Progenitor cell of endocrine pancreas (in vitro differentiated cells): ENCODE measurements around the gene WDR90. TPM values are rescaled to one million over a fixed set of nuclear protein-coding genes. Genes with fewer than 3 reads are reported as not detected.

ENCODE experiments used
- DNase-seq: peaks from one replicate; pipeline ENCODE4 v3.0.0; 2021; ENCODE audit warnings: low spot score; ENCODE audit not compliant: unreplicated experiment
- H3K27ac Mint-ChIP-seq: 2 replicates; pipeline ENCODE4 v1.8.0; 2021; ENCODE audit warnings: mild to moderate bottlenecking, moderate library complexity, mixed read lengths
- H3K27me3 Mint-ChIP-seq: 2 replicates; pipeline ENCODE4 v1.8.0; 2021; ENCODE audit warnings: mixed read lengths
- H3K36me3 Mint-ChIP-seq: 2 replicates; pipeline ENCODE4 v1.8.0; 2022; ENCODE audit warnings: mixed read lengths; ENCODE audit not compliant: insufficient read depth
- H3K4me1 Mint-ChIP-seq: 2 replicates; pipeline ENCODE4 v1.8.0; 2021; ENCODE audit warnings: low read depth, mixed read lengths
- H3K4me3 Mint-ChIP-seq: 2 replicates; pipeline ENCODE4 v1.8.0; 2021; ENCODE audit warnings: low read depth, mild to moderate bottlenecking, moderate library complexity, mixed read lengths
- H3K9me3 Mint-ChIP-seq: 2 replicates; pipeline ENCODE4 v1.8.0; 2021; ENCODE audit warnings: low read depth, mixed read lengths
- CTCF ChIP-seq: fragments of 200-600 bp; sonication (generic); IDR thresholded peaks from one replicate; pipeline ENCODE4 v1.5.0; 2021; ENCODE audit warnings: antibody characterized with exemption, mild to moderate bottlenecking; ENCODE audit not compliant: unreplicated experiment
- total RNA-seq: library from RNA; stranded (reverse); gene quantifications from 2 replicates; pipeline ENCODE4 v1.2.1, GENCODE V29; 2021

WDR90 gene
- total RNA-seq, 1 donor from 2014 or later: 109 TPM

GRCh38 chr16:642189-643049 lies 6.7 kb upstream of the WDR90 start:
- H3K9me3 Mint-ChIP-seq: no peaks in the 10 kb centered on the region
- peak overlapping the region; percentile 68 for H3K4me3 Mint-ChIP-seq
- H3K27ac Mint-ChIP-seq: no peak overlapping the region
- peaks cover 2% of the 10 kb centered on the region for H3K36me3 Mint-ChIP-seq
- H3K4me1 Mint-ChIP-seq: peaks cover 7% of the 10 kb centered on the region
- TF ChIP-seq CTCF: no peak
- no peaks in the 10 kb centered on the region for H3K27me3 Mint-ChIP-seq
- no peak for DNase-seq

- Mint-ChIP-seq H3K9me3 (no peaks in the 10 kb centered on the region), H3K27me3 (no peaks in the 10 kb centered on the region), H3K27ac (no peak overlapping the region), H3K36me3 (peaks cover 2% of the 10 kb centered on the region), H3K4me1 (peaks cover 4% of the 10 kb centered on the region), H3K4me3 (peak overlapping the region; percentile 68)
- TF ChIP-seq CTCF: no peak
- no peak for DNase-seq
These were observed 6.2 kb upstream of the WDR90 start for GRCh38 chr16:643050-643368.

GRCh38 chr16:644556-644955 lies 4.6 kb upstream of the WDR90 start:
- Mint-ChIP-seq H3K36me3 (peaks cover 2% of the 10 kb centered on the region), H3K27me3 (no peaks in the 10 kb centered on the region), H3K4me3 (peak overlapping the region; percentile 62), H3K9me3 (no peaks in the 10 kb centered on the region), H3K27ac (no peak overlapping the region), H3K4me1 (peaks cover 3% of the 10 kb centered on the region)
- TF ChIP-seq CTCF: no peak
- no peak for DNase-seq

GRCh38 chr16:645852-646678 lies 3.1 kb upstream of the WDR90 start:
- no peak for TF ChIP-seq CTCF
- no peak for DNase-seq
- Mint-ChIP-seq H3K27me3 (no peaks in the 10 kb centered on the region), H3K4me1 (peaks cover 4% of the 10 kb centered on the region), H3K9me3 (no peaks in the 10 kb centered on the region), H3K36me3 (peaks cover 2% of the 10 kb centered on the region), H3K27ac (no peak overlapping the region), H3K4me3 (no peak overlapping the region)

GRCh38 chr16:646679-647172 lies 2.4 kb upstream of the WDR90 start:
- no peaks in the 10 kb centered on the region for H3K9me3 Mint-ChIP-seq
- TF ChIP-seq CTCF: no peak
- peaks cover 4% of the 10 kb centered on the region for H3K4me1 Mint-ChIP-seq
- H3K27me3 Mint-ChIP-seq: no peaks in the 10 kb centered on the region
- DNase-seq: no peak
- H3K36me3 Mint-ChIP-seq: peaks cover 2% of the 10 kb centered on the region
- H3K27ac Mint-ChIP-seq: peak overlapping the region; percentile 77
- H3K4me3 Mint-ChIP-seq: no peak overlapping the region
